Kasumi-1 (cell line): ENCODE results near the gene PRR22.

Experiments used
- DNase-seq, 2 experiments: peaks; one replicate each; lab custom pipeline; 2025; lab: John Stamatoyannopoulos, UW

Gene PRR22

GRCh38 chr19:5814123-5814851 is 29.7 kb upstream of the PRR22 start:
- DNase-seq, result no peak

DNA sequence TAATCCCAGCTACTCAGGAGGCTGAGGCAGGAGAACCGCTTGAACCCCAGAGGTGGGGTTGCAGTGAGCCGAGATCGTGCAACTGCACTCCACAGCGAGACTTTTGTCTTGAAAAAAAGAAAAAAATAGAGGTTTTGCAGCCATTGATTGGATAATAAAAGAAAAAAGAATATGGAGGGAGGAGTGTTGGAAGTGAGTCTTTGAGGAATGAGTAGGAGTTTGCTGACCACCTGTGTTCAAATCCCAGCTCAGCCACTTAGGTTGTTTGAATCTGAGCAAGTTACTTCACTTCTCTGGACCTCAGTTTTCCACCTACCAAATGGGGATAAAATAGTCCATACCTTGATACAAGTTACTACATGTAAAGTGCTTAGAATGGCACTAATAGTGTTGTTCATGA is 26.6 kb upstream of the PRR22 start:
- no peak for DNase-seq

DNA sequence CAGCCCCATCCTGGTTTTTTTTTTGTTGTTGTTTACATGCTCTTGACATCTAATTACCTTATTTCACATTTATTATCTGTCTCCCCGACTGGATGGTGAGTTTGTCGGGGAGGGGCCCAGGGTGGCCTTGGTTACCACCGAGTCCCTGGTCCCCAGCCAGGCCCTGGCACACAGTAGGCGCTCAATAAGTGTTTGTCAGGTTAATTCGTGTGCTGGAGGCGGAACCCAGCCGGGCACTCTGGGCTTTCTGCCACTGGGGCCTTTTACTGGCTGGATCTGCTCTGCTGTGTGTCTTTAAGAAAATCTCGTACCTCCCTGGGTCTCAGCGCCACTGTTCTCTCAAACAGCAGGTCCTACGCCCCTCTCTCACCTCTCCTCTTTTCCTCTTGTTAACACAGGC is 24.9 kb upstream of the PRR22 start:
- no peak for DNase-seq

- DNase-seq, result no peak
These were observed 24.5 kb upstream of the PRR22 start for GRCh38 chr19:5809053-5809452.

DNA sequence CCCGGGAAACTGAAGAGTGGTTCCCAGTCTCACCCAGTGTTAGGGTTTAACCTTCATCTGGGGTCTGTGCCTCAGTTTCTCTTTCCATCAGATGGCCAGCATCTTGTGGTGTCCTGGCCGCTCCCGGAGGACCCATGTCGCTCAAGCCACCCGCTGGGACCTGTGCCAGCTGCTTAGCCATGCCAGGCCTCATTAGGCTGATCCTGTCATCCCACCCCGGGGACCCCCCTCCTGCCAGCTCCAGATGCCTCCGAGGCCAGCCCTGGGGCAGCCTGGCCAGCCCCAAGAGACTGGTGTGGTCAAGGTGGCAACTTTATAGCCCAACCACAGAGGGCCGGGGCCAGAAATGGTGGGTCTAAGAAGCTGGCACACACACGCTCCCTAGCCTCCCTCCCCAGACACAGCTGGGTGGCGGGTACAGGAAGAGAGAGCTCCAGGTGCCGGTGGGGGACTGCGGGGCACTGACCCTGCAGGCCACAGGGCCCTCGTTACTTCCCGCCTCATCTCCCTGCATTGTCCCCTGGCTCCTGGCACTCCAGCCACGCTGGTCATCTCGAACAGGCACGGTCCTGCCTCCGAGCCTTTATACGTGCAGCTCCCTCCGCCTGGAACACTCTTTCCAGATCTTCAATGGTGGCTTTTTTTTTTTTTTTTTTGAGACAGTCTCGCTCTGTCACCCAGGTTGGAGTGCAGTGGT is 23.7 kb upstream of the PRR22 start:
- no peak for DNase-seq

DNA sequence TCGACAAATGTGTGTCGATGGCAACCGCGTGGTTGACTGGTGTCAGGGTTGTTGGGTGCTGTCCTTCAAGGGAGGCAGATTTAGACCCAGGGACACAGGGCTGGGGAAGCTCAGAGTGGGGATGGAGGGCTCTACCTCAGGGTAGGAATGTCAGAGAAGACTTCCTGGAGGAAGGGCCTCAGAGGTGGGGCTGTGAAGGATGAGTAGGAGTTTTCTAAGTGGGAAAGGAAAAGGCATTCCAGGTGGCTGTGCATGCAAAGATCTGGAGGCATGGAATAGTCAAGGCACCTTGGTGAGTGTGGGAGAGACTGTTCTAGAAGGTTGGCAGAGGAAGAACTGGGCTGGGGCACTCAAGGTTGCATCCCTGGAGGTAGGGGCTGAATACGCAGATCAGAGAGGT is 22.4 kb upstream of the PRR22 start:
- DNase-seq, result no peak

GRCh38 chr19:5806133-5806489 is 21.6 kb upstream of the PRR22 start:
- DNase-seq, result no peak

DNA sequence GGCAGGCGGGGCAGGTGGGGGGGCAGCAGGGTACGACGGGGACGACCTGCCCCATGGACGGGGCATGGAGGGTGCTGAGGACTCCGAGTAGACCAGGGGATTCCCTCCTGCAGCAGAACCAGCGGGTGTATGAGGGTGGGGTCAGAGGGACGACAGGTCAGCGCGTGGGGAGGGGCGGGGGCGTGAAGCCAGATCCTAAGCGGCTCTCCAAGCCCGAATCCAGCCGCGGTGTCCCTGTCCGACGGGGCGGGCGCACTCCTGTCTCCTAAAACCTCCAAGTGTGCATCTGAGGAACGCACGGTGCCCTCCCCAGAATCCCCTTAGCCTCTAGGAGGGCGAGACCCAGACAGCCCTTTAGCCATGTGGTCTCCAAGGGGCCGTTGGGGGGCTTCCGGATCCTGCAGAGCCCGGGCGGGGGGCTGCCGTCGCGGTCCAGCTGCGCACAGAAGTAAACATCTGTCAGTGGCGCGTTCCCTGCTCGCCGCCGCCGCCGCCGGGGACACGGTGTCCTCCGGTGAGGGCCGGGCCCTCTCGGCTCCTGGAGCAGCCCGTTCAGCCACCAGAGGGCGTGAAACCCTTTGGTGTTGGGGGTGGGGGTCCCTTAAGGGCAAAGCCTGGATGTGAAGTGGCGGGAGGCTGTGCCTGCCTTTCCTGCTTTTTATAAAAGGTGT is 21.1 kb upstream of the PRR22 start:
- peak; percentile 34 to 52 for DNase-seq

DNA sequence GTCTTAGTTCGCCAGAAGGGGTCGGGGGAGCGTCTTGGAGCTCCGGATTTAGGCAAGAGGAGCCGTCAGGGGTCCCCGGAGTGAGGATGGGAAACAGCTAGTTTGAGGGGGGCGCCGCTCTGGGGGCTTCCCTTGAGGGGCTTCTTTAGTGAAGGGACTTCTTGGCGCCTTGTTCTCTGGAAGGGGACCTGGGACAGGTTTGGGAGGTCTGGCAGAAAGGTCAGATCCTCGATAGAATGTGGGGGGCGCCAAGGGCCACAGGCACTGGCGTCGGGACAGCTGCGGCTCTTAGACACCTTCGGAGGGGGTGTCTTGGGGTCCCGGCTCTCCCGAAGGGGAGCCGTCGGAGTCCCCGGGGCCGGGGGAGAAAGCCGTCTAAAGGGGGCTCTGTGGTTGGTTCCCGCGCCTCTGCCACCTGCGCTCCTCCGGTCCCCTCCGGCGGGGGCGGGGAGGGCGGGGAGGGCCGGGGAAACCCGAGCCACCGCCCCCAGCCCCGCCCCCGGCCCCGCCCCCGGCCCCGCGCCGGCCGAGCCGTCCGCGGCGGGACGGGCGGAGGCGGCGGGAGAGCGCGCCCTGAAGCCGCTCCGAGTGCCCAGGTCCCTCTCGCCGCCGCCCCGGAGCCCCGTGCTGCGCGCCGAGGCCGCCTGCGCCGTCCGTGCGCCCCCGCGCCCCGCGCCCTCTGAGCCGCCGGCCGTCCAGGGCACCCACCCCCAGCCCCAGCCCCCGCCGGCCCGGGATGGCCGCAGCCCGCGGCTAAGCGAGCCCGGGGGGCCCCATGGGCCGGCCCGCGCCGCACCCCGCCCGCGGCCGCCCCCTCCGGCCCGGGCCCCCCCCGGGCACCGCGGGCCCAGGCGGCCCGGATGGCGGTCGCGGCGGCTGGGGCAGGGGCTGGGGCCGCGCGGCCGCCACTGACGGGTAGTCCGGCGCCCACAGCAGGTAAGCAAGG is 20.2 kb upstream of the PRR22 start, which contains the start of gene NRTN:
Gene NRTN, plus strand, starts transcription at position 552 of the 946 bp plus-strand sequence. CDS start 19,099 bp downstream, outside the sequence.
- peak in 1 of 2 experiments; percentile 3 for DNase-seq

GRCh38 chr19:5803752-5804515 is 19.4 kb upstream of the PRR22 start:
- DNase-seq, result peak; percentile 91 to 93

DNA sequence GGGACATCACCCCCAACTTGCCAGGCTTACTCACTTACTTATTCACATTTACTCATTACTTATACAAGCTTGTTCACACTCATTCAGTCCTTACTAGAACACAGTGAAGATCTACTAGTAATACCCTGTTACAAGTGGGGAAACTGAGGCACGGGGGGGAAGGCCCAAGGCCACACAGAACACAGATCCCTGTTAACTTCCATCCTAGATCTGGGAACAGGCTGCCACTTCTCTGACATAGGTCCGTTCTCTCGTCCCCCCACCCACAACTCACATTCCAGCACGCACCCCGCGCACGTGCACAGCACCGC is 18.9 kb upstream of the PRR22 start:
- no peak for DNase-seq

- no peak for DNase-seq
These were observed 17.5 kb upstream of the PRR22 start for GRCh38 chr19:5801796-5802619.

GRCh38 chr19:5800361-5801270 is 16.1 kb upstream of the PRR22 start:
- DNase-seq, result no peak

GRCh38 chr19:5799247-5800241 is 15.0 kb upstream of the PRR22 start:
- DNase-seq, result no peak

DNA sequence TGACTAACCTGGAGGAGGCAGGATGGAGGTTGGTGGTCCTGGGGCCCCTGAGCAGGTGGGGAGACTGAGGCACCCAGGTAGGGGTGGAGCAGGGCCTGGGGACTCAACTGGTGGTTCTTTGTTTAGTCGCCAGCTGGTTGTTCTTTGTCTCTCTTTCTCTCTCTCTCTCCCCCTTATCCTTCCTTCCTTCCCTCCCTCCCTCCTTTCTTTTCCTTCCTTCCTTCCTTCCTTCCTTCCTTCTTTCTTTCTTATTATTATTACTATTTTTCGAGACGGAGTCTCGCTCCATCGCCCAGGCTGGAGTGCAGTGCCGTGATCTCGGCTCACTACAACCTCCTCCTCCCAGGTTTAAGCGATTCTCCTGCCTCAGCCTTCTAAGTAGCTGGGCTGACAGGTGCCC is 13.7 kb upstream of the PRR22 start:
- DNase-seq, result no peak

GRCh38 chr19:5795382-5795919 is 10.9 kb upstream of the PRR22 start:
- no peak for DNase-seq

DNA sequence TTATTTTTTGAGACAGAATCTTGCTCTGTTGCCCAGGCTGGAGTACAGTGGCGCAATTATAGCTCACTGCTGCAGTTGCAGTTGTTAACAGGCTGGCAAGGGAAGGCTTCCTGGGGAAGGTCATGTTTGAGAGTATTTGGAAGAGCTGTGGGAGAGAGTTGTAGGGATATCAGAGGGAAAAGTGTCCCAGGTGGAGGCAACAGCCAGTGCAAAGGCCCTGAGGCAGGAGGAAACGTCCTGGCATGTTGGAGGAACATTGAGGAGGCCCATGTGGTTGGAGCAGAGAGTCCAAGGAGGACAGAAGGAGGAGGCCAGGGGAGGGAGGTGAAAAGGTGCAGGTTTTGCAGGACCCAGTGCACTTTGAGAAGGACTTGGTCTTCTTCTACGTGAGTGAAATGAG is 8.6 kb upstream of the PRR22 start:
- no peak for DNase-seq

- DNase-seq, result no peak
These were observed 7.7 kb upstream of the PRR22 start for GRCh38 chr19:5792224-5792623.
